ENCODE data around the gene RPL39L. TPM values are rescaled to one million over a fixed set of nuclear protein-coding genes. Genes with fewer than 3 reads are reported as not detected.

RPL39L gene
- total RNA-seq, 4 donors from 2014 or later = 1.5 TPM; not detected in 3

DNA sequence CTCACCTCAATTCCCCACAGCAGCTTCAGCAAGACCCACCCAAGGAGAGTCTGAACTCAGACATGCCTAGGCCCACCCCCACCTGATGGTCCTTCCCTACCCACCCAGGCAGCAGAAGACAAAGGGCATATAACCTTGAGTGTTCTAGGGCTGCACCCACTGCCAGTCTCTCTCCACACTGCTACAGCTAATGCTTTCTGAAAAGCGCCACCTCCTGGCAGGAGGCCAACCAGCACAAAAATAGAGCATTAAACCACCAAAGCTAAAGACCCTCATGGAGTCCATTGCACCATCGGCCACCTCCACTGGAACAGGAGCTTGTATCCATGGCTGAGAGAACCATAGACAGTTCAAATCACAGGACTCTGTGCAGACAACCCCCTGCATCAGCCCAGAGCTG is 11.3 kb upstream of the RPL39L start:
- Histone ChIP-seq H3K27ac (no peak overlapping the region), H3K36me3 (no peaks in the 10 kb centered on the region), H3K4me3 (no peak overlapping the region), H3K27me3 (no peaks in the 10 kb centered on the region), H3K4me1 (no peaks in the 10 kb centered on the region), H3K9me3 (no peaks in the 10 kb centered on the region)
- peak in 2 of 3 donors; percentile 70 to 84 for DNase-seq
- TF ChIP-seq, protein P1, sequence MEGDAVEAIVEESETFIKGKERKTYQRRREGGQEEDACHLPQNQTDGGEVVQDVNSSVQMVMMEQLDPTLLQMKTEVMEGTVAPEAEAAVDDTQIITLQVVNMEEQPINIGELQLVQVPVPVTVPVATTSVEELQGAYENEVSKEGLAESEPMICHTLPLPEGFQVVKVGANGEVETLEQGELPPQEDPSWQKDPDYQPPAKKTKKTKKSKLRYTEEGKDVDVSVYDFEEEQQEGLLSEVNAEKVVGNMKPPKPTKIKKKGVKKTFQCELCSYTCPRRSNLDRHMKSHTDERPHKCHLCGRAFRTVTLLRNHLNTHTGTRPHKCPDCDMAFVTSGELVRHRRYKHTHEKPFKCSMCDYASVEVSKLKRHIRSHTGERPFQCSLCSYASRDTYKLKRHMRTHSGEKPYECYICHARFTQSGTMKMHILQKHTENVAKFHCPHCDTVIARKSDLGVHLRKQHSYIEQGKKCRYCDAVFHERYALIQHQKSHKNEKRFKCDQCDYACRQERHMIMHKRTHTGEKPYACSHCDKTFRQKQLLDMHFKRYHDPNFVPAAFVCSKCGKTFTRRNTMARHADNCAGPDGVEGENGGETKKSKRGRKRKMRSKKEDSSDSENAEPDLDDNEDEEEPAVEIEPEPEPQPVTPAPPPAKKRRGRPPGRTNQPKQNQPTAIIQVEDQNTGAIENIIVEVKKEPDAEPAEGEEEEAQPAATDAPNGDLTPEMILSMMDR (IDR thresholded peaks at IDR 0.05) = peak; percentile 18 to 50 (median 27)
- TF ChIP-seq POLR2A (IDR thresholded peaks at IDR 0.05) = no peak

DNA sequence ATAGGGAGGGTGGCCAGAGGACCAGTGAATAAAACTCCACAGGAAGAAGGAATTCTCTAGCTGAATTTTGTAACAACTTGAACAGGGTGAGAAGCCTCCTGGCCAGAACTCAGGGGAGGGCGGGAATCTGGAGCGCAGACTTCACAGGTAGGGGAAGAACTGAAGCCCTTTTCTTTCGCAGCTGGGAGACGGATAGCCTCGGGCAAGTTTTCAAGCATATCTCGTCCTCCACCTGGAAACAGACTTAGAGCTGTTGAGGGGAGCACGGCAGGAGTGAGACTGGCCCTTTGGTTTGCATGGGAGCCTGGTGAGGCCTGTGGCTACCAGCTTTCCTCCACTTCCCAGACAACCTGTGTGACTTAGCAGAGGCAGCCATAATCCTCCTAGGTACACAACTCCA is 10.9 kb upstream of the RPL39L start:
- Histone ChIP-seq H3K27me3 (no peaks in the 10 kb centered on the region), H3K9me3 (peaks cover 0 to 2% (median 1%) of the 10 kb centered on the region in 4 donors), H3K27ac (no peak overlapping the region), H3K4me1 (no peaks in the 10 kb centered on the region), H3K4me3 (no peak overlapping the region), H3K36me3 (no peaks in the 10 kb centered on the region)
- TF ChIP-seq POLR2A (IDR thresholded peaks at IDR 0.05) = no peak
- TF ChIP-seq, protein P1 (IDR thresholded peaks at IDR 0.05) = no peak
- DNase-seq = no peak

DNA sequence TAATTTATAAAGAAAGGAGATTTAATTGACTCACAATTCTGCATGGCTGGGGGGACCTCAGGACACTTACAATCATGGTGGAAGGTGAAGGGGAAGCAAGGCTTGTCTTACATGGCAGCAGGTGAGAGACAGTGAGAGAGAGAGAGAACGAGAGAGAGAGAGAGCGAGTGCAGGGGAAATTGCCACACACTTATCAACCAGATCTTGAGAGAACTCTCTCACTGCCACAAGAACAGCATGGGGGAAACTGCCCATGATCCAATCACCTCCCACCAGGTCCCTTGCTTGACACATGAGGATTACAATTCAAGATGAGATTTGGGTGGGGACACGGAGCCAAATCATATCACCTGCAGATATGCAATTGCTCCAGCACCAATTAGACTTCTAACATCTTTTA is 7.1 kb upstream of the RPL39L start:
- TF ChIP-seq, protein P1 (IDR thresholded peaks at IDR 0.05) = no peak
- no peak for TF ChIP-seq POLR2A (IDR thresholded peaks at IDR 0.05)
- H3K4me3 ChIP-seq = no peak overlapping the region
- H3K27ac ChIP-seq = no peak overlapping the region
- H3K9me3 ChIP-seq = peaks cover 0 to 9% (median 4%) of the 10 kb centered on the region in 4 donors
- no peaks in the 10 kb centered on the region for H3K36me3 ChIP-seq
- DNase-seq = no peak
- no peaks in the 10 kb centered on the region for H3K27me3 ChIP-seq
- H3K4me1 ChIP-seq = no peaks in the 10 kb centered on the region

DNA sequence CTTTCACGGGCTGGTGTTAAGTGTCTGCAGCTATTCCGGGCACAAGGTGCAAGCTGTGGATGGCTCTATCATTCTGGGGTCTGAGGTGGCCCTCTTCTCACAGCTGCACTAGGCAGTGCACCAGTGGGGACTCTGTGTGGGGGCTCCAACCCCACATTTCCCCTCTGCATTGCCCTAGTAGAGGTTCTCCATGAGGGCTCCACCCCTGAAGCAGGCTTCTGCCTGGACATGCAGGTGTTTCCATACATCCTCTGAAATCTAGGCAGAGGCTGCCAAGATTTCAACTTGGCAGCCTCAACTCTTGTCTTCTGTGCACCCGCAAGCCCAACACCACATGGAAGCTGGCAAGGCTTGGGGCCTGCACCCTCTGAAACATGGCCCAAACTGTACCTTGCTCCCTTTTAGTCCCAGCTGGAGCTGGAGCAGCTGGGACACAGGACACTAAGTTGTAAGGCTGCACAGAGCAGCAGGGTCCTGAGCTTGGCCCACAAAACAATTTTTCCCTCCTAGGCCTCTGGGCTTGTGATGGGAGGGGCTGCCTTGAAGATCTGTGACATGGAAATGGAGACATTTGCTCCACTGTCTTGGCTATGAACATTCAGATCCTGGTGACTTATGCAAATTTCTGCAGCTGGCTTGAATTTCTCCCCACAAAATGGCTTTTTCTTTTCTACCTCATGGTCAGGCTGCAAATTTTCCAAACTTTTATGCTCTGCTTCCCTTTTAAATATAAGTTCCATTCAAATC is 6.0 kb upstream of the RPL39L start:
- H3K27me3 ChIP-seq = no peaks in the 10 kb centered on the region
- H3K27ac ChIP-seq = no peak overlapping the region
- H3K4me3 ChIP-seq = no peak overlapping the region
- no peaks in the 10 kb centered on the region for H3K4me1 ChIP-seq
- no peaks in the 10 kb centered on the region for H3K36me3 ChIP-seq
- H3K9me3 ChIP-seq = peaks cover 0 to 9% (median 4%) of the 10 kb centered on the region in 4 donors
- no peak for DNase-seq
- TF ChIP-seq, protein P1 (IDR thresholded peaks at IDR 0.05) = no peak
- no peak for TF ChIP-seq POLR2A (IDR thresholded peaks at IDR 0.05)

DNA sequence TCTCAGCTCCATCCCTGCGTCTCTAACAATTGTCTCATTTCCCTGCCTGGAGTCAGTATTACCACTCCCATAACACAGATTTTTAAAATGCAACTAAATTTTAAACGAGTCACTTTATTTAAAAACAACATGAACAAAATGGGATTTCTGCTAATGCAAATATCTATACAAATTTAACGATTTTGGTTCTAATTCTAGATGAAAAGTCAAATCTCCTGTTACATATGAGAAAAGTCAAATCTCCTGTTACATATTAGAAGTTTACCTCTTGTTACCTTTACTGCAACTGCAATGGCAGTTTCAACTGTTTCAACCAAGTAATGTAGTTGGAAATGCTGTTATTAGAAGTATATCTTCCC is 578 bp upstream of the RPL39L start:
- Histone ChIP-seq H3K27ac (peak overlapping the region in 3 of 4 donors; percentile 57 to 88 (median 71)), H3K4me3 (peak overlapping the region; percentile 45 to 62 (median 57))
- TF ChIP-seq POLR2A (IDR thresholded peaks at IDR 0.05) = no peak
- TF ChIP-seq, protein P1 (IDR thresholded peaks at IDR 0.05) = peak in 1 of 6 experiments; percentile 2

More for the DNA sequence above, 578 bp upstream of the RPL39L start:
- H3K4me1 ChIP-seq = peaks cover 0 to 6% (median 0%) of the 10 kb centered on the region in 4 donors
- H3K27me3 ChIP-seq = no peaks in the 10 kb centered on the region
- no peak for DNase-seq
- peaks cover 0 to 4% (median under 1%) of the 10 kb centered on the region in 4 donors for H3K9me3 ChIP-seq
- H3K36me3 ChIP-seq = no peaks in the 10 kb centered on the region

All from Peyer's patch (tissue), 4 donors.